ENCODE data around the gene TRIM73. TPM values are rescaled to one million over a fixed set of nuclear protein-coding genes. Genes with fewer than 3 reads are reported as not detected.

The TRIM73 gene
- total RNA-seq: 0.12 and 0.59 TPM in 2 replicates

GRCh38 chr7:75395329-75395728, at the start of gene TRIM73:
TRIM73 (plus strand) TSS chr7:75395629; CDS start chr7:75398934, 3,305 bp downstream.

Other genes with a start within 250 kb of the TRIM73 start
- gene POM121C, start 90.7 kb downstream of the TRIM73 start, total RNA-seq: 13.0 and 18.8 TPM in 2 replicates
- gene SPDYE5, start 96.7 kb downstream of the TRIM73 start, total RNA-seq: not detected in 2 replicates